ENCODE data around the gene GMDS. TPM values are rescaled to one million over a fixed set of nuclear protein-coding genes. Genes with fewer than 3 reads are reported as not detected.

The GMDS gene
- total RNA-seq, 1 donor from 2014 or later, result 27.0 TPM

GRCh38 chr6:1773700-1774099 lies 471.7 kb downstream of the GMDS start:
- TF ChIP-seq, protein P1, sequence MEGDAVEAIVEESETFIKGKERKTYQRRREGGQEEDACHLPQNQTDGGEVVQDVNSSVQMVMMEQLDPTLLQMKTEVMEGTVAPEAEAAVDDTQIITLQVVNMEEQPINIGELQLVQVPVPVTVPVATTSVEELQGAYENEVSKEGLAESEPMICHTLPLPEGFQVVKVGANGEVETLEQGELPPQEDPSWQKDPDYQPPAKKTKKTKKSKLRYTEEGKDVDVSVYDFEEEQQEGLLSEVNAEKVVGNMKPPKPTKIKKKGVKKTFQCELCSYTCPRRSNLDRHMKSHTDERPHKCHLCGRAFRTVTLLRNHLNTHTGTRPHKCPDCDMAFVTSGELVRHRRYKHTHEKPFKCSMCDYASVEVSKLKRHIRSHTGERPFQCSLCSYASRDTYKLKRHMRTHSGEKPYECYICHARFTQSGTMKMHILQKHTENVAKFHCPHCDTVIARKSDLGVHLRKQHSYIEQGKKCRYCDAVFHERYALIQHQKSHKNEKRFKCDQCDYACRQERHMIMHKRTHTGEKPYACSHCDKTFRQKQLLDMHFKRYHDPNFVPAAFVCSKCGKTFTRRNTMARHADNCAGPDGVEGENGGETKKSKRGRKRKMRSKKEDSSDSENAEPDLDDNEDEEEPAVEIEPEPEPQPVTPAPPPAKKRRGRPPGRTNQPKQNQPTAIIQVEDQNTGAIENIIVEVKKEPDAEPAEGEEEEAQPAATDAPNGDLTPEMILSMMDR (IDR thresholded peaks at IDR 0.05; ENCODE audit: insufficient read depth, low read length, poor library complexity, severe bottlenecking), result no peak
- H3K27me3 ChIP-seq (ENCODE audit: control insufficient read depth, insufficient read depth, low read length), result no peaks in the 10 kb centered on the region
- no peaks in the 10 kb centered on the region for H3K36me3 ChIP-seq (ENCODE audit: control insufficient read depth, insufficient read depth, low read length)
- DNase-seq (ENCODE audit: low read depth), result no peak
- H3K4me3 ChIP-seq (ENCODE audit: low read depth, low read length), result no peak overlapping the region

- no peaks in the 10 kb centered on the region for H3K27me3 ChIP-seq (ENCODE audit: control insufficient read depth, insufficient read depth, low read length)
- TF ChIP-seq, protein P1 (IDR thresholded peaks at IDR 0.05; ENCODE audit: insufficient read depth, low read length, poor library complexity, severe bottlenecking), result no peak
- H3K36me3 ChIP-seq (ENCODE audit: control insufficient read depth, insufficient read depth, low read length), result no peaks in the 10 kb centered on the region
- H3K4me3 ChIP-seq (ENCODE audit: low read depth, low read length), result no peak overlapping the region
- no peak for DNase-seq (ENCODE audit: low read depth)
These were observed 474.3 kb downstream of the GMDS start for GRCh38 chr6:1770968-1771723.

DNA sequence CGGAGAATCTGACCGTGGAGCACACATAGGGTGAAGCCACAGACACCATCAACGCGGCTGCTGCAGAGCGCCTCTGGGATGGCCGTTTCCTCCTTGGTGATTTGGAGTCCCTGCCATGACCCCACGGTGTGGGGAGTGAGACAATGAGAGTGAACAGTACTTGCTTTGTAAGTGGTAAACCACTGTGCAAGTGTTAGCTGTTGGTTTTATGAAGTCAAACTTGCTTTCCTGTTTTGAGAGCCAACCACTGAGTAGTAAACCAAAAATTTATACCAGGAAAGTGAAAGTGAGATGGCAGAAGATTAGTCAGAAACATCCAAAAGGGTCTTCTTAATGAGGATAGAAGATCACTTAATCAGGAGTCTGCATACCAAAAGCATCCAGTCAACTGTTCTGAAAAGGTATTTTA lies 475.0 kb downstream of the GMDS start:
- no peaks in the 10 kb centered on the region for H3K27me3 ChIP-seq (ENCODE audit: control insufficient read depth, insufficient read depth, low read length)
- H3K36me3 ChIP-seq (ENCODE audit: control insufficient read depth, insufficient read depth, low read length), result no peaks in the 10 kb centered on the region
- H3K4me3 ChIP-seq (ENCODE audit: low read depth, low read length), result no peak overlapping the region
- no peak for DNase-seq (ENCODE audit: low read depth)
- TF ChIP-seq, protein P1 (IDR thresholded peaks at IDR 0.05; ENCODE audit: insufficient read depth, low read length, poor library complexity, severe bottlenecking), result no peak

DNA sequence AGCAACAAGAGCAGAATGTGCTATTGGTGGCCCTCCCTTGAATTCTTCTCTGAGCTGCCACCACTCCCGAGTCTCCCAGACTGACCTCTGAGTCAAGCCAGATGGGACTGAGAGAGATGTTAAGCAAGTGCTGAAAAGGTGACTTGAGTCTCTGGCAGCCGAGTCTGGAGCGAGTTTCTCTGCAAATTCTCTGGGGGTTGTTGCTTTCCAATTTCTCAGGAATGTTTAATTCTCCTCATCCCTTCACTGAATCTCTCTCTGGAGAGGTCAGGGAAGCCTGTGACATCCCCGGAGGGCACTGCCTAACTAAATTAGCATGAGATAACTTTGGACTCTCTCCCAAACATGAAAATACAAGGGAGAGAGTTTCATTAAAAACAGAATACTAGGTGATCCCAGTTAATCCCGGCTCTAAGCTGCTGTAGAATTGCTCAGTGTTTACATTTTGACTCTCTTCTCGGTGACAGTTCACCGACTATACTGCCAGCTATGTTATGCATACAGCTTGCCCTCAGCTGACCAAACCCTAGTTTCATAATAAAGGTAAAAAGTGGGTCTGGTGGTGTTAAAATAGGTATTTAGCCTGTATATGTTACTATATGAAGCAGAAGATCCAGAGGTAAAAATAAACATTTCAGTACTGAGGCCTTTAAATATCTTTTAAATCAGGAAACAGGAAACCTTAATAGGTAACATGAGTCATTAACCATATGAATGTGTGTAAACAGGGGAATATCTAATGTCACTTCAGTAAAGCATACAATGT lies 477.7 kb downstream of the GMDS start:
- no peaks in the 10 kb centered on the region for H3K36me3 ChIP-seq (ENCODE audit: control insufficient read depth, insufficient read depth, low read length)
- no peaks in the 10 kb centered on the region for H3K27me3 ChIP-seq (ENCODE audit: control insufficient read depth, insufficient read depth, low read length)
- no peak for DNase-seq (ENCODE audit: low read depth)
- TF ChIP-seq, protein P1 (IDR thresholded peaks at IDR 0.05; ENCODE audit: insufficient read depth, low read length, poor library complexity, severe bottlenecking), result no peak
- H3K4me3 ChIP-seq (ENCODE audit: low read depth, low read length), result no peak overlapping the region

GRCh38 chr6:1766654-1767053 lies 478.8 kb downstream of the GMDS start:
- DNase-seq (ENCODE audit: low read depth), result no peak
- no peaks in the 10 kb centered on the region for H3K36me3 ChIP-seq (ENCODE audit: control insufficient read depth, insufficient read depth, low read length)
- H3K27me3 ChIP-seq (ENCODE audit: control insufficient read depth, insufficient read depth, low read length), result no peaks in the 10 kb centered on the region
- no peak overlapping the region for H3K4me3 ChIP-seq (ENCODE audit: low read depth, low read length)
- TF ChIP-seq, protein P1 (IDR thresholded peaks at IDR 0.05; ENCODE audit: insufficient read depth, low read length, poor library complexity, severe bottlenecking), result no peak

Measured in kidney epithelial cell (primary cell).